Bronchial epithelial cell (primary cell): ENCODE data around the gene TPP1. TPM values are rescaled to one million over a fixed set of nuclear protein-coding genes. Genes with fewer than 3 reads are reported as not detected.

Experiments used
- DNase-seq: peaks from one replicate; pipeline ENCODE4 v3.0.0-alpha.2; 2010; ENCODE audit warnings: low read depth
- FAIRE-seq: peaks from 2 replicates; lab custom pipeline; 2011; peaks lifted over from hg19 to GRCh38; lab: Jason Lieb, UNC
- H3K27me3 ChIP-seq: 2 replicates; pipeline ENCODE4 v1.5.1; 2011; ENCODE audit warnings: low read length; ENCODE audit not compliant: control insufficient read depth, insufficient read depth
- H3K36me3 ChIP-seq: 2 replicates; pipeline ENCODE4 v1.5.1; 2011; ENCODE audit warnings: low read length; ENCODE audit not compliant: control insufficient read depth, insufficient read depth
- H3K4me3 ChIP-seq: 2 replicates; pipeline ENCODE4 v1.5.1; 2011; ENCODE audit warnings: mild to moderate bottlenecking, low read depth, low read length, control low read depth
- total RNA-seq: library from RNA; depleted of rRNA; stranded (reverse); fragments of >200 nt; gene quantifications from 2 replicates; pipeline ENCODE4 v1.2.1, GENCODE V29; 2014
- TF ChIP-seq, protein P1 (sequence below): IDR thresholded peaks from 2 replicates; pipeline ENCODE4 v1.5.1; 2011; ENCODE audit warnings: mild to moderate bottlenecking, moderate library complexity, low read length, control low read depth, inconsistent platforms; ENCODE audit not compliant: insufficient read depth, severe bottlenecking

The TPP1 gene
- total RNA-seq, 1 donor from 2014 or later = 40.8 TPM

DNA sequence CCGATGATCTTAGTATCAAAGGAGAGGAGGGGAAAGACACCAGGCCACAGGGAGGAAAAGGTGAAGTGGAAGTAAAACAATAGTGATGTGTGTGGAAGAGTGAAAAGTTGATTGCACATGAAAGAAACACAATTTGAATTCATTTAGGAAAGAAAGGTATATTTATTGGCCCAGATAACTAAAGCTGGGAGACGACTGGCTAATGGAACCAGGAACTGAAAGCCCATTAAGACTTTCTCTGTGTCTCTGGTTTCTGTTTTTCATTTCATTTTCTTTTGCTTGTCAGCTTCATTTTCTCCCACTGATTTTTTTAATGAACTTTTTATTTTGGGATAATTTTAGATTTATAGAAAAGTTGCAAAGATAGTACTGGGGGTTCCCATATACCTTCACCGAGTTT lies 41.5 kb upstream of the TPP1 start:
- Histone ChIP-seq H3K36me3 (no peaks in the 10 kb centered on the region), H3K27me3 (peaks cover 2% of the 10 kb centered on the region), H3K4me3 (no peak overlapping the region)
- TF ChIP-seq, protein P1, sequence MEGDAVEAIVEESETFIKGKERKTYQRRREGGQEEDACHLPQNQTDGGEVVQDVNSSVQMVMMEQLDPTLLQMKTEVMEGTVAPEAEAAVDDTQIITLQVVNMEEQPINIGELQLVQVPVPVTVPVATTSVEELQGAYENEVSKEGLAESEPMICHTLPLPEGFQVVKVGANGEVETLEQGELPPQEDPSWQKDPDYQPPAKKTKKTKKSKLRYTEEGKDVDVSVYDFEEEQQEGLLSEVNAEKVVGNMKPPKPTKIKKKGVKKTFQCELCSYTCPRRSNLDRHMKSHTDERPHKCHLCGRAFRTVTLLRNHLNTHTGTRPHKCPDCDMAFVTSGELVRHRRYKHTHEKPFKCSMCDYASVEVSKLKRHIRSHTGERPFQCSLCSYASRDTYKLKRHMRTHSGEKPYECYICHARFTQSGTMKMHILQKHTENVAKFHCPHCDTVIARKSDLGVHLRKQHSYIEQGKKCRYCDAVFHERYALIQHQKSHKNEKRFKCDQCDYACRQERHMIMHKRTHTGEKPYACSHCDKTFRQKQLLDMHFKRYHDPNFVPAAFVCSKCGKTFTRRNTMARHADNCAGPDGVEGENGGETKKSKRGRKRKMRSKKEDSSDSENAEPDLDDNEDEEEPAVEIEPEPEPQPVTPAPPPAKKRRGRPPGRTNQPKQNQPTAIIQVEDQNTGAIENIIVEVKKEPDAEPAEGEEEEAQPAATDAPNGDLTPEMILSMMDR = no peak
- DNase-seq (no peak), FAIRE-seq (no peak)

DNA sequence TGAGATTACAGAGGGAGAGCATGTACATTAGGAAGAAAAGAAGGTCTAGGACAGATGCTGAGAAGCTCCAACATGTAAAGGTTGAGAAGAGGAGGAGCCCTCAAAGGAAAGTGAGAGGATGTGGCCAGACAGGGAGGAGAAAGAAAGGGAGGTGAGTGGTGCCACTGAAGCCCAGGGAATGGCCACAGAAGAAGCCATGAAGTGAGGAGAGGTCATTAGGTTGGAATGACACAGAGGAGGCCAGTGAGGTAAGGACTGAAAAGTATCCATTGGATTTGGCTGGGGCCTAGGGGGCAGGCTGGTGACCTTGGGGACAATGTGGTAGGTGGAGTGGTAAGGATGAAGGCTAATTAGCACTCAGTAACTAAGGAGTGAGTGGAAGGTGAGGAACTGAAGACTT lies 39.4 kb upstream of the TPP1 start:
- DNase-seq (no peak), FAIRE-seq (no peak)
- Histone ChIP-seq H3K27me3 (peaks cover 17% of the 10 kb centered on the region), H3K4me3 (no peak overlapping the region), H3K36me3 (no peaks in the 10 kb centered on the region)
- TF ChIP-seq, protein P1 = no peak

DNA sequence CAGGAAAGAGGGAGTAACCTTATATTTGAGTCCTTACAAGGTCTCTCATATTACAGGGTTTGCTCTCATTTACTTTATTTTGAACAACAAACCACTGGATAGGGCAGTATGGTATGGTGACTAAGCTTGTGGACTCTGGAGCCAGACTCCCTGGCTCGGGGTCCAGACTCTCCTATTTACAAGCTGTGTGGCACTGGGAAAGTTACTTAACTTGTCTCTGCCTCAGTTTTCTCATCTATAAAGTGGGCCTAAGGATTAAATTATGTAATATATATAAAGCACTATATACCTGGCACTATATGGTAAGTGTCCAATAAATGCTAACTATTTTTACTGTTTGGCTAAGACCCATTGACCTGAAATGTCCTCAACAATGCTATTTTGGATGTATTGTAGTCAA lies 38.1 kb upstream of the TPP1 start:
- no peak overlapping the region for H3K4me3 ChIP-seq
- FAIRE-seq (no peak), DNase-seq (no peak)
- no peaks in the 10 kb centered on the region for H3K36me3 ChIP-seq
- TF ChIP-seq, protein P1 = no peak
- peaks cover 20% of the 10 kb centered on the region for H3K27me3 ChIP-seq

DNA sequence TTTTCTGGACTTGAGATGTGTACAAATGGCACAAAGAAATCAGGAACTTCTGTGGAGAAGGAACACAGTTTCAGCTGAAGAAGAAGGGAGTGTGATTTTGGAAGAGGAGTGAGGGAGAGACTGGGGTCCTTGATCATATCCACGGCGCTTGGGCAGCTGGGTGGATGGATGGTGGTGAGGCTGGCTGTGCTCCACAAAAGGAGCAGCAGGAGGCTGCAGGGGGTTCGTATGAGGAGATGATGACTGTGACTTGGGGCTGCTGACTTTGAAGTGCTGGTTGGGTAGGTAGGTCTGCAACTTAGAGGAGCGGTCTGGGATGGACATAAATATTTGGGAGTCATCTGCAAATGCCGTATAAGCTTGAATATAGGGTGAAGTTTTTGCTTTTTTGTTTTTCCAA lies 37.7 kb upstream of the TPP1 start:
- no peak for FAIRE-seq
- DNase-seq = no peak
- H3K4me3 ChIP-seq = no peak overlapping the region
- peaks cover 20% of the 10 kb centered on the region for H3K27me3 ChIP-seq
- no peaks in the 10 kb centered on the region for H3K36me3 ChIP-seq
- TF ChIP-seq, protein P1 = no peak

DNA sequence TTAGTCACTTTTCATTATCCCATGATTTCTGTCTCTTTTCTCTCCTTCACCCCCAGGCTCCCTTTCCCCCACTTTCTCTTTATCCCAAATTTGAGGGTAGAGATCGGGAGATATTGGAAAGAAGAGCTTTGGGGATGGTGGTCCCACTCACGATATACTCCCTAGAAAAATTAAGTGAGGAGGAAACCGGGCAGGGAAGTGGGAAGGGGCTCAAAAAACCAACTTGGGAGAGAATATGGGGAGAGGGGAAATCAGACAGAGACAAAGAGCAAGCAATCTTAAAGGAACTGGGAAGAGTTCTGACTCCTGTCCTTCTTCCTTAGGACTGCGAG lies 37.3 kb upstream of the TPP1 start:
- H3K36me3 ChIP-seq = no peaks in the 10 kb centered on the region
- FAIRE-seq (no peak), DNase-seq (no peak)
- TF ChIP-seq, protein P1 = no peak
- H3K27me3 ChIP-seq = peaks cover 23% of the 10 kb centered on the region
- no peak overlapping the region for H3K4me3 ChIP-seq

DNA sequence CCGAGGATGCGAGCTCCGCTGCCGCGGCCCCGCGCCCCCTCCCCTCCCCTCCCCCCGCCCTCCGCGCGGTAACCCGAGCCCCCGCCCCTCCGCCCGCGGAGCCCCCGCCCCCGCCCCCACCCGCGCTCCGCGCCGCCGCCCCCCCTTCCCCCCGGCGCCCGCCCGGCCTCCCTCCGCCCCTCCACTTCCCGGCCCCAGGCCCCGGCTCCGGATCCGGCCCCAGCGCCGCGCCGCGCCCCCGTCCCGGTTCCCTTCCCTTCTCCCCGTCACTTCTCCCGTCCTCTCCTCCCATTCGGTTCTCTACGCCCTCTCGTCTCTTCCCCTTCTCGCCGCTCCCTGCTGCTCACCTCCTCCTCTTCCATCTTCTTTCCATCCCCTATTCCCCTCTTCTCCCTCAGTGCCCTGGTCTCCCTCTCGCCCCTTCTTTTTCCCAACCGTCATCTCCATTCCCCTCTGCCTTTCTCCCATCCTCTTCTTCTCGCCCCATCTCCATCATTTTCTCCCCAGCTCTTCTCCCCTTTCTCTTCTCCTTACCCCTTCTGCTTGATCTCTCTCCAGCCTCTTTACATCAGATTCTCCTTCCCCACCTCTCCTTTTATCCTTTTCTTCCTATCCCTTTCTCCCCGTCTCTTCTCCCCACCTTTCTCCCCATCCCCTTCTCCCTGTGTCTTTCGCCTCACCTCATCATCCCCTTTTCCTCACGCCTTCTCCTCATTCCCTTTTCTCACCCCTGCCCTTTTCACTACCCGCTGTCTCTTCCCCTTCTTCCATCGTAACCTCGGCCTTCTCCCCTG lies 36.8 kb upstream of the TPP1 start, which contains the start of gene DCHS1:
Gene DCHS1, minus strand, starts transcription at position 20 of the 794 bp plus-strand sequence. CDS start 14,196 bp downstream, outside the sequence.
- Histone ChIP-seq H3K36me3 (no peaks in the 10 kb centered on the region), H3K4me3 (no peak within 1 kb of the TSS), H3K27me3 (peaks cover 24% of the 10 kb centered on the region)
- no peak for DNase-seq
- TF ChIP-seq, protein P1 = no peak
- no peak for FAIRE-seq
